ENCODE data around the gene CREB3L2.

CREB3L2 gene

DNA sequence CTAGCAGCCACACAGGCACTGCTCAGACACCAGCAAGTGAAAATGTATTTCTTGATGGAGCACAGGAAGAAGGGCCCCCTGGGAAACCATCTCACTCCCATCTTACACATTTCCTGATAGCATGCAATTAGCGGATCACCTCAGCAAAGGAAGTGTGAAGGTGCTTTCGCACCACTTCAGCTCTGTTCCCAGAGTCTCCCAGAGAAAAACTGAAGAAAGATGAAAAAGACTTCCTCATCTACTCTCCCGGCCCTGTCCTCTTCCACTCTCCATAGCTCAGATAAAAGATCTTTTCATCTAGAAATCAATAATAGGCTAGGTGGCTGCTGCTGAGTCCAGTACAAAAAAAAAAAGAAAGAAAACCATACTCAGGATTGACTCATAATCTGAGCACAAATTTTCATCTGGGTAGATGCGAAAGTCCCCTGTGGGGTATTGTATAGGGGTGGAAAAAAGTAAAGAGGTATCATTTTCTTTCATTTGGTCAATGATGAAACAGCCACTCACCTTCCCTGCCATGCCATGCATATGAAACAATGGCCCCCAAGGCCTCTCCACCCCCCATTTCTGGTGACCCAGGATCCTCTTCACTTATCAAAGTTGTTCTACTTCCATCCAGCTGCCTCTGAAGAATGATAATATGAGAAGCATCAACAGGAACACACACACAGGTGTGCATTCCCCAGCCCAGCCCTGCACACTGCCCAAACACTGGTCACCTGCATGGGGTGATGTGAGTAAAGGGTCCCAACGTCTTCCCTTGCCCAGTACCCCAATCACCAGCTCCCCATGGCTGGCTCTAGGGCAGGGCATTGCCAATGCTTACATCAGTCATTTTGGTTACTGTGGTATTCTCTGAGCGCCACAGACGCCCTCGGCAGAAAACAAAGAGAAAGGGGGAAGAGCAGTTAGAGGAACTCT, 106.3 kb downstream of the CREB3L2 start:
- DNase-seq (ENCODE audit: low spot score), result no peak

DNA sequence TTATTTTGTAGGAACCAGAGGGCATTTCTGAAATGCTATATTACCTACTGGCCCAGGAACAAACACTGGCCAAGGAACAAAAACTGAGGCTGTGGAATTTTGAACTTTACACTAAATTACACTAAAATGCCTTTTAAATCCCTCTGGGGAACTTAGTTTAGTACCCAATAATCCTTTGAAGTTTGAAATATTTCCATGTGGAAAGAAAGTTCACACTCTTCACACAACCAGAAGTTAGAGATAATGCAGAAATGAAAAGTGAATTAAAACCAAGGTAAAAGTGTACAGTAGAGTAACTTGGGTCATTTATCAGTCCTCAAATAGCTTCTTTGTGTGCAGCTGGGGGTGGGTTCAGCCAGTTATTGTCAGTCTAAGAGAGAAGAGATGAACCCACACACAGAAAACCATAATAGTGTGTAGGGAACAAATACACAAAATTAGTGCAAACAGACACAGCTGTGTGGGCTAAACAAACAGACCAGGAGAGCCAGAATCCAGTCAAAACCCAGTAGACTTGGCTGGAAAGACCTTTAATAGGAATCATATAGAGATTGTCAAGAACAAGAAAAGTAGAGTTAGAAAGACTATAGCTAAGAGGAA, 108.6 kb downstream of the CREB3L2 start:
- no peak for DNase-seq (ENCODE audit: low spot score)

DNA sequence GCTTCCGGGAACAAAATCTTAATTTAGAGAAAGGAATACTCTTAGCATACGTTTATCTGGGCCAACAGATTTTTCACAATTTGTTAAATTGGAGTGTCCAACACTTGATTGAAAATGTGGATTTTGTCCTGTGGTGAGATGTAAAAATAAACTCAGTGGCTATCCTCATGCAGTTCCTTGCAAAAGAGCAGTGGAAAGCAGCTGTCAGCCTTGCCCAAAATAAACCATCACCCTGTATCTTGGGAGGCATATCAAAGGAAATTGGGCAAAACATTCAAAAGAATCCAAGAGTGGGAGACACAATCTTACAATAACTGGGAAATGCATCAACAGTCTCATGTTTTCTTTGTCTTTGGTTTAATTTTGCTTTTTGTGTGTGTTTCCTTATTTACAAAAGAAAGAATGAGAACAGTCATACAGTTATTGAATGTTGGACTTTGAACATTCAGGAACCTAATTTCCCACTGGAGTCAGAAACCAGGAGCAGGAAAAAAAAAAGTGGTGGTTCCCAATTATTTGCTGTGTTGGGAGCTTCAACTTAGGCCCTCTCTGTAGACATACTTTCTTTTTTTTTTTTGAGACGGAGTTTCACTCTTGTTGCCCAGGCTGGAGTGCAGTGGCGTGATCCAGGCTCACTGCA, 110.8 kb downstream of the CREB3L2 start:
- DNase-seq (ENCODE audit: low spot score), result peak; percentile 41

DNA sequence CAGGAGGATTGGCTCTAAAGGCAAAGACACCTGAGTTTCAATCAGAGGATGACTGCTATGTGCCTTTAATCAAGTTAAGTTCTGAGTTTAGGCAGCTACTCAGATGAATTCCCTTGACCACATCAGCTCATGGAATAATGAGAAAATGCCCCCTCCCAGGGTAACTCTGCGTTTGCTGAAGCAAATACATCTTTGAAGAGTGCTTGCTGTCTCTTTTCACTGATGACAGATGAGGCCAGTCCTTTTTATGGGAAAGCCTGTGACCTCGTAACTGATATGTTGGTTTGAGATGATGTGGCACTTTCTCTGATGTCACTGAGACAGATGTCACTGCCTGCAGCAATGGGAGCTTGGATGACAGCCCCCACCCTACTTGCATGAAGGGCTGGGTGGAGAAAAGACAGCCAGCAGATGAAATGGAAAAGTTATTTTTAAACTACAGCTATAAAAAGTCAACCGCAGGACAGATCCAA, 111.4 kb downstream of the CREB3L2 start:
- no peak for DNase-seq (ENCODE audit: low spot score)

DNA sequence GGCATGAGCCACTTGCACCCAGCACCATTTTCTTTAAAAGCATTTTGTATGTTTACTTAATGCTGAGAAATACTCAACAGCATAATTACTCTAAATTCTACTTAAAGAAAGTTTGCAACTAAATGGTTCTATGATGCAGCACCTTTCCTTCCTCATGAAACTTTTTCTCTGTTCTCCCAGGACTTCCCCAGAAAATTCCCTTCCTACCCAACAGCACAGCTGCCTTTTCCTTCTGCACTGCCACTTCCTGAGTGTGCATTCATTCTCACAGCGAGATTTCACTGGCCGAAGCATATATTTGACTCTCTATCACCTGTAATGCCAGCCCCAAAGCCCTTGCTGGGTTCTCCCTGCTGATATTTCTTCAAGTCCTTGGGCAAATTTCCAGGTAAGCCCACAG, 113.6 kb downstream of the CREB3L2 start:
- DNase-seq (ENCODE audit: low spot score), result no peak

DNA sequence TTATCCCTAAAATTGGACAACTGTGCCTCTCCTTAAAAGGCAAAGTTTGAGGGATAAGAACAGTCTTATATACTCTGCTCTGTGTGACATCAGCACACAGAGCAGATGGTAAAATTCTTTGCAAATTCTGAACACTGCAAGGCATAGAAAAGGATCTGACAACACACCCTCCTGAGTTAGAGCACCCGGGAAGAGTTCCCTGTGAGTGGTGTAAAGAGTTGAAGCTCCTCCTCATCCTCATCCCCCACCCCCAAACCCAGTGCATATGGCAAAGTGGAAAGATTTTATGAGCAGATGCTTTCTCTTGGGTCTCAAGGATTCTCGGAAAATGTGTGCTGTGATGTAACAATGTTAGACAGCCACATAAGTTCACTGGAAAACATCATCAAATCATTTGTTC, 115.1 kb downstream of the CREB3L2 start:
- DNase-seq (ENCODE audit: low spot score), result no peak

DNA sequence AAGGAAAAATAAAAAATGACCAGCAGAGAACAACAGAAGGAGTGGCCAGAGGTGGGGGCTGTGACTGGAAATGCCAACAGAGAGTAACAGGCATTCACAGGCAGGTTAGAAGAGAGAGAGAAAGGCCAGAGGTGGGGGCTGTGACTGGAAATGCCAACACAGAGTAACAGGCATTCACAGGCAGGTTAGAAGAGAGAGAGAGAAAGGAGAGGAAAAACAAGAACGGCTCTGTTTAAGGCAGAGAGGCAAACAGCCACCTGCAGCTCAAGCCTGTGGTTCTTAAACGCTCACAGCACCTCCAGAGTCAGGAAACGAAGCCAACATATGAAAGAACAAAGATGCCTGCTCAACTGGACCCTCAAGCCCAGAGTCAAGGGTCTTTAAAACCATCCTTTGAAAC, 115.6 kb downstream of the CREB3L2 start:
- no peak for DNase-seq (ENCODE audit: low spot score)

DNA sequence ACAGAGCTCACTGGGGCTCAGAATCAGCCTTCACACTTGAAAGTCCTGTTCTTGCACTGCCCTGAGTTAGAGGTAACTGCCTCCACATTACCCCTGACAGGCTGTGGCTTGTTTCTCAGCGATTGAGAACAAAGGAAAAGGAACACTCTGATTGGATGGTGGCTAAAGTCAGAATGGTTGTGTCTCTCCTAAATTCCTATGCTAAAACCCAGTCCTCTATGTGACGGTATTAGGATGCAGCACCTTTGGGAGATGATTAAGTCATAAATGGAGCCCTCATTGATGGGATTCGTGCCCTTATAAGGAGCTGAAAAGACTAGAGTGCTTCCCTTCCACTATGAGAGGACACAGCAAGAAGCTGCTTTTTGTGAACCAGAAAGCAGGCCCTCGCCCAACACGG, 116.2 kb downstream of the CREB3L2 start:
- DNase-seq (ENCODE audit: low spot score), result no peak

DNA sequence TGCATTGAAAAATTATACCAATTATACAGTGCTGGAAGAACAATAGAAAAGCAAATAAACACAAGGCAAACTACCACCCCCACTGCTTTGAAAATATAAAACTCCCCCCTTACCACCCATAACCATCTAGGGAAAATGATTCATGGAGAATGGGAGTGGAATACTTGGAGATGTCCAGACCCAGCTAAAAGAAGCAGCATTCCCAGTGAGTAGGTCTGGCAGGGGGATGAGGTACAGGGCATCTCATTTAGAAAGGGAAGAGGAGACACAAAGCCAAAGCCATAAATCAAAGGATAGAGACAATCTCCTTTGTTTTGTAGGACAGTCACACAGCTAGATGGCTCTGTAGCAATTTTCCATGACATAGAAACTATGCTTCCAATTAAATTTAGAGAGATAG, 119.1 kb downstream of the CREB3L2 start:
- no peak for DNase-seq (ENCODE audit: low spot score)

DNA sequence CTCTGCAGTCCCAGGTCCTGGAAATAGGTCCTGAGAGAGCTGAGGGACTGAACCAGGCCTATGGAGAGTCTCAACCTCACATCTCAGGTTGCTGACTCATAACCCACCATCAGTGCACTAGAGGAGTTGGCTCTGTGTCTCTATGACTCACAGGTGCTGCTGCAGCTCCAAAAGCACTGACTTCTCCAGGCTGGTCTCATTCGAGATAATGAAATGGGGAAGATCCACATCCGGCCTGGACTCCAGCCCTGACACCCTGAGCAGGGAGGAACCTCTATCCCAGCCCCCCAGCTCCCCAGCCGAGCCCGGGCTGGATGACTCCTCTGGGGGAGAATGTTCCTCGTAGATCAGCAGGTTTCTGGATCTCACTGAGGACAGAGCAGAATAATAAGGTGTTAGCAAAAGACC, 119.6 kb downstream of the CREB3L2 start:
- peak; percentile 26 for DNase-seq (ENCODE audit: low spot score)

DNA sequence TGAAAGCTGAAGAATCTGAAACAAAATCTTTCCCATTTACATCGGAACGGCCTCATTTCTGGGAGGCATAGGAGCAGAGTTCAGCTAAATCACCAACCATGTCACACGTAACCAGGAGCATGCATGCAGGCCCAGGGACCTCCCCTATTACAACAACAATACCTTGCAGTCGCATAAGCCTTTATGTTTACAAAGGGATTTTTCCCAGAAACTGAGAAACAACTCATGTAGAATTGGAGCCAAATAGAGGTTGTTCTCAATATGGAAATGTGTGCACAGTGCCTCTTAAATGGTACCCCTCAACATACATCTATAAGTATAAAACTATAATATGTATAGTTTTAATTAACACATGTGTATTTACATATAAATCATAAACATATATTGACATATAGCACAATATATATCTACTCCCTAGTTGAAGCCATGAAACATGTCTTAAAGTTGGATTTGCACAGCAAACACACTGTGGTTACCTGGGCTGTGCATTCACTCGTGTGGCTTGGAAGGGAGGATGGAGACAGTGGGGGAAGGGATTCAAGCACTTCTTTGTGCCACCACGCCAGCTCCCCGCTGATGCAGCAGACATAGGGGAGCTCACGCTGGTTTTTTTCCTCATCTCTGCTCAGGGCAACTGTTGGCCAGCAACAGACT, 120.2 kb downstream of the CREB3L2 start:
- DNase-seq (ENCODE audit: low spot score), result no peak

DNA sequence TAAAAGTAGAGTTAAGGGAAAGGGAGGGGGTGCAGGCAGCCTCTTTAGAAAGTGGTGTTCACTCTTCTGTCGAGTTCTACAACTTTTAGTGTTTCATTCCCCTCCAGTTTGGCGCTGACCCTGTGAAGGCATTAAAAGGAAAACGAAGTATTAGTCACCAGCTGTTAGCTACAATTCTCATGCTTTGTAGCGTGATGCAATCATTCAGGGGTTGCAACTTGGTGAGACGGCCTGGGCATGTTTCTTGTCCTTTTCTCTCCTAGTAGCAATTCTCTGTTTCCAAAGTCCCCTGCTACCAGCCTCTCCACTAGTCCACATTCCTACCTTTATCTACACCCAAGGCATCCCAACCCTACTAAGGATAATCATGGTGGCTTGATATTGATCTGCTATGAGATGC, 121.5 kb downstream of the CREB3L2 start:
- no peak for DNase-seq (ENCODE audit: low spot score)

DNA sequence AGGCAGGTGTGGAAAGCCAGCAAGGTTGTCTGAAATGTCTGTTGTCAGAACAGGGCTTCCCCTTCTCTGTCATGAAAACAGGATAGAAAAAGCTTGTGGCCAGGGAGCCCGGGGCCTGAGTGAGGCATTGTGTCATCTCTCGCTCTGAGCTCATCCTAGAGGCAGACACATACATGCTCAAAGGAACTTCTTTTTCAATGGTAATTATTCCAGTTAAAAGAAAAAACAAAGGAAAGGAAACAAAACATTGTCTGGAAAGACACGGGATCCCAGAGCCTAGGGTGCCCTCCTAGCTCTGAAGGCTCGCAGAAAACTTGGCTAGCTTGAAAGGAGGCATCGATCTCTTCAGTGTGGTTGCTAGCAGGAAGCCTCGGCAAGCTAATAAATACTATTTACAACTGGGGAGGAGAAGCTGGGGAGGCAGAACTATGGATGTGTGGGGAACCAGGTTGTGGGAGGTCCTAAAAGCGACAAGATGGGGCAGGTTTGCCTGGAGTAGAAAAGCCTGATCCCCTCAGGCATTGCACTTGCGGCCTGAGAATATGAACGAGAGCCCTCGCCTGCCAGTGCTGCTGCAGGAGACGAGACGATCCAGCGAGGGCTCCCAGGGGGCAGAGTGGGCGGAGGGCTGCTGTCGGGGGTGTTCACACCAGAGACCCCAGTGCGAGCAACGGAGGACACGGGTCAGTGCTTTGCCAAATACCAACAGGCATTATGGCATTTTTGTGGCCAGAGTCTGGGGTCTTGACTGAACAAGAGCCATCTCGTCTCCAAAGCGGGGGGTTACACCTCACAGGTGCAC, 122.3 kb downstream of the CREB3L2 start:
- no peak for DNase-seq (ENCODE audit: low spot score)

DNA sequence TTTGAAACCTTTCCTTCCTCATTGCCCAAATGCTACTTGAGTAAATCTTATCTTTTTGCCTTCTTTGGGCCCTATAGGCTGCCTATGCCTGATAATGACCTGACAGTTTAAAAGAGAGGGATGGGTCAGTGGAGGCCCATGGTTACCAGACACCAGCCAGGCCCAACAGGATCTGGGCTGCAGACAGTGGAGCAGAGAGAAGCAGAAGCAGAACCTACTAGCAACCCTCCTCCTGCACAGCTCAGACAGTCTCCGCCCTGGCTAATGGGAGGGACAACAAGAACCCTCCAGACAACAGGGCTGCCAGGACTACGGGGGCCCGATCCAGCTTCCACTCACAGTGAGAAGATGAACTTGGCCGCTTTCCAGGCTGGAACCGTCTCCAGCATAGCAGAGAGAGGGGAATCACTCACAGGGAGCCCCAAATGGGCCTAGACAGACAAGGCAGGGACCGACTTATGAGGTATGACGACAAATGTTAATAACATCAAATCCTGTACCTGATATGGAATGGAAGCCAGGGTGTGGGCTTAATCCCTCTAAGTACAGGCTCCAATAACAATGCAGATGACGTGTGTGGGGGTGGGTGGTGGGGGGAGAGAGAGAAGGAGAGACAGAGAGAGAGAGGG, 123.4 kb downstream of the CREB3L2 start:
- no peak for DNase-seq (ENCODE audit: low spot score)

DNA sequence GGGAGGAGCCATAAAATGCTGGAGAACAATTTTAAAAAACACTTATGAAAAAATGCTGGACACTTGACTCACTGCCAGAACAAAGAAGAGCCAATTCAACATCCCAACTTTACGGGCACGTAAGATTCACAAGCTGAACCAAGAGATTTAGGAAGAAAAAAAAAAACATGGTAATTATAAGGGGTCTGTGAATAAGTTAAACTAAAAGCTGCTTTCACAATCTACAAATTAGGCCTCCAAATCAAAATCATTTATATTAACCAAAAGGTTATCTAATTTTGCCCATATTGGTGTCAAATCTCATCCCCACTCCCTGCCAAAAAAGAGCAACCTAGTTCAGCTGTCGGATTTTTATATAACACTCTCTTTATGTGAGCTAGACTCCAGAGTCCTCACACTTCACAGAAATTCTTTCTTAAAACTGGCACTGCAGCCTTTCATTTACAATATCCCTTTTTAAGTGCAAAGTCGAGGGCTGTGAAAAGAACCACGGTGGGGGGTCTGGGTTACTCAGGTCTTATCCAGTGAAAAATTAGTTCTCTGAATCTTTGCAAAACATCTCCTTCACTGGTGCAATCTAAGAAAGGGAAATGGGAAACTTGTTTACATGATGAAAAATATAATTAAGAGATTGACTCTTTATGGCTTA, 124.7 kb downstream of the CREB3L2 start:
- DNase-seq (ENCODE audit: low spot score), result no peak

DNA sequence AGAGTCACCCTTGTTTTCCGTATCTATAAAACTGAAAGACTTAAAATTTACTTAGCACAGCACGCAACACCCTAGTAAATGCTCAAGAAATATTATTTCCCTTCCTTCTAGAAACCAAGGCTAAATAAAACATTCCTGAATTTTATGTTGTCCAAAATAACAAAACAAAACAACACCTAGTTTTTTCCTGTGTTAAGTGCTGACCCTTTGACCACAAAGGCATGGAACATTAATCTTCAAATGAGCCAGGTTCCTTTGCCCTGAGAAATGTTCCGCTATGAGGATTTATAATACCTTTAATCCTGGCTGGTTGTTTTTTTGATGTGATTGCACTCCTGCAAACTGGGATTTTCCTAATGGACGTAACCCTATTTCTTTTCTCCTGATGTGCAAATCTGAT, 126.1 kb downstream of the CREB3L2 start:
- no peak for DNase-seq (ENCODE audit: low spot score)

DNA sequence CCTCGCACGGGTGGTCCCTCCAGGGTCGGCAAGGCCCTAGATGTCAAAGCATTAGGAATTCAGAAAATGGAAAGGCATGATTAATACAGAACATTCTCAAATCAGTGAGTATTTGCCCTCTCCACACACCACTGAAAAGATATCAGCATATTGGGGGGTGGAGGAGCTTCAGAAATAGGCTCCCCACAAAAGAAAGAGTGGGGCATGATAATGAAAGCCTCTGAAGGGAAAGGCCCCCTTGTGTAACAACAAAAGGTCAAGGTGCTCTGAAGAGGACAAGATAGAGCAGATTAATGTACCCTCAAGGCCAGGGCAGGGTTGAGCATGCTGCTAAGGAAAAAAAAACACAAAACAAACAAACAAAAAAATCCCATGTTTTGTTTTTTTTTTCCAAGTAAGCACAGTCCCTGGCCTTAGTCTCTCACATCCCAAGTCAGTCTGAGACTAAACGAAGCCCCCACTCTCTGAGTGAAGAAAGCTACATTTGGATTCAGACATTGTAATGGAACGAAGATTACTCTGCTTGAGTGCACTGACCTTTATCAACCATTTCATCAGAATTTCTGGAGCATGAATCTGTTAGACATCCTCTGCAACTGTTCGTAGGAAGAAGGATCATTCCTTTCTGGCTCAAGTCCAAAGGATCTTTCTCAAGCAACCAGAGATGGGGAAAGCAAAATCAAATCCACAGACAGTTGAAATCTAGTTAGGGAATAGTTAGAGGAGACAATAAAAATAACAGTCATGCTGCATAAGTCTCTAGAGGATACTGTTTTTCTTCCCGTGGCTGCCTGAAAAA, 127.7 kb downstream of the CREB3L2 start:
- no peak for DNase-seq (ENCODE audit: low spot score)

DNA sequence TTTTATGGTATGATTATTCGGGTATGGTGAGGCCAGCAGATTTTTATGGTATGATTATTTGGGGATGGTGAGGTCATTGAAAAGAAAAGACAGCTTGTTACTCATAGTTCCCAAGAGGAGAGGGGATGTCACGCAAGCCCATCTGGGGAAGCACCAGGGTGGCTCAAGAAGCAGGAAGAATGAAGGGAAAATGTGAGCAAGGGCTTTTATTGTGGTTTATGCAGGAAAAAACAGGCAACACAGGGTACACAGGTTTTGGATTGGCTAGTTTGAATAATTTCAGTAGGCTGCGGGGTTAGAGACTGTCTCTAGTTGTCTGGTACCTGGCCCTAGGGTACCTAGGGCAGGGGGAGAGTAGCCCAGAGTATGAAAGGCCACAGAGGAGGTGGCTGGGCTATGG, 128.4 kb downstream of the CREB3L2 start:
- DNase-seq (ENCODE audit: low spot score), result no peak

DNA sequence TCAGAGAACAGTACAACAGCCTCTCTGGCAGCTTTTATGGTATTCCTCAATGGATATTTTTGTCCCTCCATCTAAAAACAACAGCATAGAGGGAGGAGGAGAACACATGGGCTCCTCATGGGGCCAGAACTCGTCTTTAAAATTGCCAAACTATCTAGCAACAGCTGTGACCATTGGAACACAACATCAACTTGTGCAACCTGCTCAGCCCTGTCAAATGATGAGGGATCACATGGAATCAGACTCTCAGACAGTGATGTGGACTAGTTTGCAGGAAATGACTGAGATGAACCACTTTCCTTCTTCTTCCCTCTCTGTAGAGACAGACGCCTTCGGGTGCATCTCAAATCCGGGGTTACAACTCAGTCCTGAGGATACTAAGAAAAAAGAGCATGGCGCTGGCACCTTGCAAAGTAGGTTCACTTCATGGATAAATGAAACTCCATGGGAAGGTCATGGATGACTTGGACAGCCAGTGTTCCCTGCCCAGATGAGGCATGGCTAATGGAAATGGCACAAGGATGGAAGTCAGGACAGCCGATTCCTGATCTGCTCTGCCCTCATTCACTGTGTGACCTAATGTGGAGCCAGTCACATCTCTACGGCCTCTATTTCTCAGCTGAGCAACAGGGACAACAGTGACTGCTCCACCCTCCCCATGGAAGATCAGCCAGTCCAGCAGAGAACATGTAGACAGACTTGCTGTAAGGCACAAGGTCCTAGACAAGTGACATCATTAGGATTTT, 130.5 kb downstream of the CREB3L2 start:
- no peak for DNase-seq (ENCODE audit: low spot score)
